ENCODE measurements around the gene CPLX3.

Gene CPLX3

GRCh38 chr15:74843891-74844299, 17.5 kb downstream of the CPLX3 start:
- Histone ChIP-seq H3K9ac (ENCODE audit: low read length in 5 of 5) (peak overlapping the region; percentile 30 to 86 (median 81)), H3K9me3 (ENCODE audit: control insufficient read depth in 5 of 5, low read length in 5 of 5) (no peaks in the 10 kb centered on the region), H3K27ac (ENCODE audit: low read depth, low read length) (peak overlapping the region; percentile 84), H3K27me3 (ENCODE audit: control insufficient read depth in 5 of 5, insufficient read depth in 4 of 5, low read length in 5 of 5) (no peaks in the 10 kb centered on the region), H3K4me3 (ENCODE audit: low read depth in 1 of 5, low read length in 5 of 5) (peak overlapping the region in 3 of 5 donors; percentile 60 to 95 (median 88)), H3K36me3 (ENCODE audit: control insufficient read depth in 5 of 5, insufficient read depth in 5 of 5, low read length in 5 of 5) (peaks cover 0 to 54% (median 39%) of the 10 kb centered on the region in 5 donors), H3K4me1 (ENCODE audit: control insufficient read depth in 5 of 5, insufficient read depth in 5 of 5, low read length in 5 of 5) (peaks cover 2 to 36% (median 27%) of the 10 kb centered on the region in 5 donors)

GRCh38 chr15:74844319-74845207, 18.1 kb downstream of the CPLX3 start:
- Histone ChIP-seq H3K4me1 (ENCODE audit: control insufficient read depth in 5 of 5, insufficient read depth in 5 of 5, low read length in 5 of 5) (peaks cover 2 to 36% (median 27%) of the 10 kb centered on the region in 5 donors), H3K27me3 (ENCODE audit: control insufficient read depth in 5 of 5, insufficient read depth in 4 of 5, low read length in 5 of 5) (no peaks in the 10 kb centered on the region), H3K27ac (ENCODE audit: low read depth, low read length) (peak overlapping the region; percentile 84), H3K9me3 (ENCODE audit: control insufficient read depth in 5 of 5, low read length in 5 of 5) (no peaks in the 10 kb centered on the region), H3K9ac (ENCODE audit: low read length in 5 of 5) (peak overlapping the region in 3 of 5 donors; percentile 20 to 84 (median 30)), H3K4me3 (ENCODE audit: low read depth in 1 of 5, low read length in 5 of 5) (no peak overlapping the region), H3K36me3 (ENCODE audit: control insufficient read depth in 5 of 5, insufficient read depth in 5 of 5, low read length in 5 of 5) (peaks cover 0 to 53% (median 36%) of the 10 kb centered on the region in 5 donors)

- Histone ChIP-seq H3K27ac (ENCODE audit: low read depth, low read length) (no peak overlapping the region), H3K9ac (ENCODE audit: low read length in 5 of 5) (peak overlapping the region in 1 of 5 donors; percentile 28), H3K27me3 (ENCODE audit: control insufficient read depth in 5 of 5, insufficient read depth in 4 of 5, low read length in 5 of 5) (no peaks in the 10 kb centered on the region), H3K4me3 (ENCODE audit: low read depth in 1 of 5, low read length in 5 of 5) (no peak overlapping the region), H3K4me1 (ENCODE audit: control insufficient read depth in 5 of 5, insufficient read depth in 5 of 5, low read length in 5 of 5) (peaks cover 2 to 36% (median 27%) of the 10 kb centered on the region in 5 donors), H3K9me3 (ENCODE audit: control insufficient read depth in 5 of 5, low read length in 5 of 5) (no peaks in the 10 kb centered on the region), H3K36me3 (ENCODE audit: control insufficient read depth in 5 of 5, insufficient read depth in 5 of 5, low read length in 5 of 5) (peaks cover 0 to 53% (median 40%) of the 10 kb centered on the region in 5 donors)
These were observed 18.8 kb downstream of the CPLX3 start for GRCh38 chr15:74845208-74845568.

- Histone ChIP-seq H3K27ac (ENCODE audit: low read depth, low read length) (no peak overlapping the region), H3K4me3 (ENCODE audit: low read depth in 1 of 5, low read length in 5 of 5) (no peak overlapping the region), H3K4me1 (ENCODE audit: control insufficient read depth in 5 of 5, insufficient read depth in 5 of 5, low read length in 5 of 5) (peaks cover 2 to 36% (median 27%) of the 10 kb centered on the region in 5 donors), H3K36me3 (ENCODE audit: control insufficient read depth in 5 of 5, insufficient read depth in 5 of 5, low read length in 5 of 5) (peaks cover 0 to 55% (median 44%) of the 10 kb centered on the region in 5 donors), H3K9me3 (ENCODE audit: control insufficient read depth in 5 of 5, low read length in 5 of 5) (no peaks in the 10 kb centered on the region), H3K27me3 (ENCODE audit: control insufficient read depth in 5 of 5, insufficient read depth in 4 of 5, low read length in 5 of 5) (no peaks in the 10 kb centered on the region), H3K9ac (ENCODE audit: low read length in 5 of 5) (peak overlapping the region in 1 of 5 donors; percentile 28)
These were observed 19.2 kb downstream of the CPLX3 start for GRCh38 chr15:74845581-74845980.

- Histone ChIP-seq H3K27me3 (ENCODE audit: control insufficient read depth in 5 of 5, insufficient read depth in 4 of 5, low read length in 5 of 5) (no peaks in the 10 kb centered on the region), H3K9ac (ENCODE audit: low read length in 5 of 5) (no peak overlapping the region), H3K27ac (ENCODE audit: low read depth, low read length) (no peak overlapping the region), H3K4me3 (ENCODE audit: low read depth in 1 of 5, low read length in 5 of 5) (no peak overlapping the region), H3K36me3 (ENCODE audit: control insufficient read depth in 5 of 5, insufficient read depth in 5 of 5, low read length in 5 of 5) (peaks cover 3 to 74% (median 63%) of the 10 kb centered on the region in 5 donors), H3K9me3 (ENCODE audit: control insufficient read depth in 5 of 5, low read length in 5 of 5) (no peaks in the 10 kb centered on the region), H3K4me1 (ENCODE audit: control insufficient read depth in 5 of 5, insufficient read depth in 5 of 5, low read length in 5 of 5) (peaks cover 0 to 24% (median 22%) of the 10 kb centered on the region in 5 donors)
These were observed 21.0 kb downstream of the CPLX3 start for GRCh38 chr15:74847432-74847831.

GRCh38 chr15:74850393-74850792, 24.0 kb downstream of the CPLX3 start:
- H3K4me1 ChIP-seq (ENCODE audit: control insufficient read depth in 5 of 5, insufficient read depth in 5 of 5, low read length in 5 of 5): peaks cover 0 to 7% (median 3%) of the 10 kb centered on the region in 5 donors
- H3K9ac ChIP-seq (ENCODE audit: low read length in 5 of 5): no peak overlapping the region
- no peak overlapping the region for H3K27ac ChIP-seq (ENCODE audit: low read depth, low read length)
- H3K9me3 ChIP-seq (ENCODE audit: control insufficient read depth in 5 of 5, low read length in 5 of 5): no peaks in the 10 kb centered on the region
- H3K36me3 ChIP-seq (ENCODE audit: control insufficient read depth in 5 of 5, insufficient read depth in 5 of 5, low read length in 5 of 5): peaks cover 3 to 81% (median 73%) of the 10 kb centered on the region in 5 donors
- no peaks in the 10 kb centered on the region for H3K27me3 ChIP-seq (ENCODE audit: control insufficient read depth in 5 of 5, insufficient read depth in 4 of 5, low read length in 5 of 5)
- no peak overlapping the region for H3K4me3 ChIP-seq (ENCODE audit: low read depth in 1 of 5, low read length in 5 of 5)

- no peaks in the 10 kb centered on the region for H3K9me3 ChIP-seq (ENCODE audit: control insufficient read depth in 5 of 5, low read length in 5 of 5)
- peaks cover 3 to 76% (median 67%) of the 10 kb centered on the region in 5 donors for H3K36me3 ChIP-seq (ENCODE audit: control insufficient read depth in 5 of 5, insufficient read depth in 5 of 5, low read length in 5 of 5)
- H3K4me1 ChIP-seq (ENCODE audit: control insufficient read depth in 5 of 5, insufficient read depth in 5 of 5, low read length in 5 of 5): peaks cover 0 to 8% (median 7%) of the 10 kb centered on the region in 5 donors
- H3K9ac ChIP-seq (ENCODE audit: low read length in 5 of 5): no peak overlapping the region
- no peaks in the 10 kb centered on the region for H3K27me3 ChIP-seq (ENCODE audit: control insufficient read depth in 5 of 5, insufficient read depth in 4 of 5, low read length in 5 of 5)
- H3K27ac ChIP-seq (ENCODE audit: low read depth, low read length): no peak overlapping the region
- H3K4me3 ChIP-seq (ENCODE audit: low read depth in 1 of 5, low read length in 5 of 5): no peak overlapping the region
These were observed 25.5 kb downstream of the CPLX3 start for GRCh38 chr15:74851960-74852359.

- Histone ChIP-seq H3K9me3 (ENCODE audit: control insufficient read depth in 5 of 5, low read length in 5 of 5) (no peaks in the 10 kb centered on the region), H3K27ac (ENCODE audit: low read depth, low read length) (no peak overlapping the region), H3K4me1 (ENCODE audit: control insufficient read depth in 5 of 5, insufficient read depth in 5 of 5, low read length in 5 of 5) (peaks cover 3 to 32% (median 16%) of the 10 kb centered on the region in 5 donors), H3K9ac (ENCODE audit: low read length in 5 of 5) (peak overlapping the region in 1 of 5 donors; percentile 14), H3K27me3 (ENCODE audit: control insufficient read depth in 5 of 5, insufficient read depth in 4 of 5, low read length in 5 of 5) (no peaks in the 10 kb centered on the region), H3K4me3 (ENCODE audit: low read depth in 1 of 5, low read length in 5 of 5) (no peak overlapping the region), H3K36me3 (ENCODE audit: control insufficient read depth in 5 of 5, insufficient read depth in 5 of 5, low read length in 5 of 5) (peaks cover 3 to 55% (median 50%) of the 10 kb centered on the region in 5 donors)
These were observed 28.1 kb downstream of the CPLX3 start for GRCh38 chr15:74854453-74855022.

GRCh38 chr15:74855857-74856256, 29.4 kb downstream of the CPLX3 start:
- H3K4me1 ChIP-seq (ENCODE audit: control insufficient read depth in 5 of 5, insufficient read depth in 5 of 5, low read length in 5 of 5): peaks cover 3 to 36% (median 16%) of the 10 kb centered on the region in 5 donors
- no peak overlapping the region for H3K9ac ChIP-seq (ENCODE audit: low read length in 5 of 5)
- no peak overlapping the region for H3K27ac ChIP-seq (ENCODE audit: low read depth, low read length)
- no peaks in the 10 kb centered on the region for H3K9me3 ChIP-seq (ENCODE audit: control insufficient read depth in 5 of 5, low read length in 5 of 5)
- peaks cover 3 to 42% (median 36%) of the 10 kb centered on the region in 5 donors for H3K36me3 ChIP-seq (ENCODE audit: control insufficient read depth in 5 of 5, insufficient read depth in 5 of 5, low read length in 5 of 5)
- H3K27me3 ChIP-seq (ENCODE audit: control insufficient read depth in 5 of 5, insufficient read depth in 4 of 5, low read length in 5 of 5): no peaks in the 10 kb centered on the region
- no peak overlapping the region for H3K4me3 ChIP-seq (ENCODE audit: low read depth in 1 of 5, low read length in 5 of 5)

GRCh38 chr15:74856537-74856936, 30.1 kb downstream of the CPLX3 start:
- Histone ChIP-seq H3K9ac (ENCODE audit: low read length in 5 of 5) (no peak overlapping the region), H3K27me3 (ENCODE audit: control insufficient read depth in 5 of 5, insufficient read depth in 4 of 5, low read length in 5 of 5) (no peaks in the 10 kb centered on the region), H3K4me1 (ENCODE audit: control insufficient read depth in 5 of 5, insufficient read depth in 5 of 5, low read length in 5 of 5) (peaks cover 3 to 36% (median 16%) of the 10 kb centered on the region in 5 donors), H3K4me3 (ENCODE audit: low read depth in 1 of 5, low read length in 5 of 5) (no peak overlapping the region), H3K9me3 (ENCODE audit: control insufficient read depth in 5 of 5, low read length in 5 of 5) (no peaks in the 10 kb centered on the region), H3K27ac (ENCODE audit: low read depth, low read length) (no peak overlapping the region), H3K36me3 (ENCODE audit: control insufficient read depth in 5 of 5, insufficient read depth in 5 of 5, low read length in 5 of 5) (peaks cover 2 to 35% (median 30%) of the 10 kb centered on the region in 5 donors)
